VCaP (cell line): Measurements from ENCODE around the gene OPRL1.

Experiments used
- H3K27ac ChIP-seq: fragments of 450-650 bp; 2 replicates; pipeline ENCODE4 v1.5.1; 2017
- CTCF ChIP-seq: fragments of 450-650 bp; conservative IDR thresholded peaks from 2 replicates; pipeline ENCODE4 v1.5.1; 2017; ENCODE audit warnings: mild to moderate bottlenecking, moderate library complexity

OPRL1 gene

GRCh38 chr20:64093013-64093503 lies 13.2 kb downstream of the OPRL1 start:
- no peak overlapping the region for H3K27ac ChIP-seq
- TF ChIP-seq CTCF, result no peak

GRCh38 chr20:64095455-64095854 lies 15.6 kb downstream of the OPRL1 start:
- H3K27ac ChIP-seq, result no peak overlapping the region
- TF ChIP-seq CTCF, result no peak

- TF ChIP-seq CTCF, result no peak
- H3K27ac ChIP-seq, result no peak overlapping the region
Observed at GRCh38 chr20:64095927-64096326, 16.0 kb downstream of the OPRL1 start.

GRCh38 chr20:64096535-64096934 lies 16.7 kb downstream of the OPRL1 start:
- H3K27ac ChIP-seq, result no peak overlapping the region
- TF ChIP-seq CTCF, result no peak

- no peak for TF ChIP-seq CTCF
- H3K27ac ChIP-seq, result no peak overlapping the region
Observed at GRCh38 chr20:64098471-64099013, 18.7 kb downstream of the OPRL1 start.

- H3K27ac ChIP-seq, result no peak overlapping the region
- no peak for TF ChIP-seq CTCF
Observed at GRCh38 chr20:64099086-64099786, 19.4 kb downstream of the OPRL1 start.

GRCh38 chr20:64099880-64100565 lies 20.1 kb downstream of the OPRL1 start:
- no peak overlapping the region for H3K27ac ChIP-seq
- TF ChIP-seq CTCF, result no peak
